T-cell (primary cell): ENCODE results near the gene ATCAY. TPM values are rescaled to one million over a fixed set of nuclear protein-coding genes. Genes with fewer than 3 reads are reported as not detected.
"Not testable (repeated sequence)": the region's sequence is repeated elsewhere in the genome, so short reads cannot be mapped to it uniquely, and the experiment has no call there.

ENCODE experiments used
- ATAC-seq, 4 experiments: fragments of 200-7000 bp in 3 of 4; fragments of 150-1000 bp in 1 of 4; cut with Tn5 transposase; replicated peaks in 1 of 4; 1 replicate in 3 of 4; 2 replicates in 1 of 4; pipeline ENCODE4 v1.10.0; 2021; ENCODE audit warnings: moderate library complexity in 3 of 4, mild to moderate bottlenecking in 2 of 4, moderate number of reproducible peaks in 1 of 4
- CTCF ChIA-PET, 2 donors: fragments of 300-600 bp; sonication (Branson Sonifier 250); formaldehyde crosslinking; loops; one replicate each; lab custom pipeline; 2022; ENCODE audit warnings: antibody characterized with exemption in 2 of 2; lab: Charles Lee
- POLR2A ChIA-PET, 2 donors: fragments of 300-600 bp; sonication (Branson Sonifier 250); formaldehyde crosslinking; loops; one replicate each; lab custom pipeline; 2022; ENCODE audit warnings: antibody characterized with exemption in 2 of 2; lab: Charles Lee
- DNase-seq, 35 experiments: peaks; one replicate each; pipeline versions ENCODE4 v3.0.0 to v3.0.0-alpha.2; 2013 to 2023
- H3K27ac ChIP-seq: one replicate; pipeline ENCODE4 v1.5.1; 2013; ENCODE audit warnings: low read length
- H3K27me3 ChIP-seq, 2 experiments: replicated peaks in 1 of 2; 1 replicate in 1 of 2; 2 replicates in 1 of 2; pipeline versions ENCODE4 v1.6.1 to v1.7.0; 2013; ENCODE audit warnings: low read length in 1 of 2, mixed read lengths in 1 of 2; ENCODE audit not compliant: control insufficient read depth in 2 of 2, insufficient read depth in 2 of 2; ENCODE audit errors: extremely low read depth in 1 of 2
- H3K36me3 ChIP-seq, 2 donors: 1 replicate in 1 of 2; 2 replicates in 1 of 2; pipeline versions ENCODE4 v1.6.1 to v1.7.0; 2013; ENCODE audit warnings: low read length in 1 of 2; ENCODE audit not compliant: control insufficient read depth in 2 of 2, insufficient read depth in 1 of 2; ENCODE audit errors: extremely low read depth in 1 of 2
- H3K4me1 ChIP-seq, 2 experiments: 1 replicate in 1 of 2; 2 replicates in 1 of 2; pipeline versions ENCODE4 v1.6.1 to v1.7.0; 2013; ENCODE audit warnings: low read length in 2 of 2, mixed read lengths in 1 of 2; ENCODE audit not compliant: insufficient read depth in 2 of 2, control insufficient read depth in 1 of 2; ENCODE audit errors: extremely low read depth in 1 of 2
- H3K4me3 ChIP-seq, 2 donors: 1 replicate in 1 of 2; 2 replicates in 1 of 2; pipeline versions ENCODE4 v1.5.1 to v1.7.0; 2013; ENCODE audit warnings: mild to moderate bottlenecking in 2 of 2, low read length in 1 of 2, moderate library complexity in 1 of 2; ENCODE audit not compliant: control insufficient read depth in 1 of 2; ENCODE audit errors: extremely low read depth in 1 of 2
- H3K9me3 ChIP-seq: 2 replicates; pipeline ENCODE4 v1.7.0; 2013
- H3K27ac Mint-ChIP-seq, 2 donors: one replicate each; pipeline ENCODE4 v1.8.0; 2020 to 2021; ENCODE audit warnings: mild to moderate bottlenecking in 2 of 2, mixed read lengths in 2 of 2
- H3K27me3 Mint-ChIP-seq, 2 donors: one replicate each; pipeline ENCODE4 v1.8.0; 2021 to 2022; ENCODE audit warnings: mixed read lengths in 2 of 2
- H3K36me3 Mint-ChIP-seq: one replicate; pipeline ENCODE4 v1.8.0; 2021; ENCODE audit warnings: mixed read lengths
- H3K4me1 Mint-ChIP-seq, 3 donors: one replicate each; pipeline ENCODE4 v1.8.0; 2020 to 2022; ENCODE audit warnings: mixed read lengths in 3 of 3, mild to moderate bottlenecking in 1 of 3
- H3K4me3 Mint-ChIP-seq, 3 donors: one replicate each; pipeline ENCODE4 v1.8.0; 2020 to 2022; ENCODE audit warnings: mild to moderate bottlenecking in 3 of 3, mixed read lengths in 3 of 3, moderate library complexity in 3 of 3
- H3K9me3 Mint-ChIP-seq, 3 donors: one replicate each; pipeline ENCODE4 v1.8.0; 2020 to 2022; ENCODE audit warnings: mixed read lengths in 3 of 3
- WGBS: methylation state at CpG from one replicate; pipeline ENCODE4 v1.1.5; 2013; ENCODE audit warnings: missing lambda C conversion rate; ENCODE audit not compliant: insufficient coverage; 5-methylcytosine and 5-hydroxymethylcytosine counted together
- total RNA-seq, 35 experiments: library from RNA in 6 of 35; stranded (reverse) in 6 of 35; fragments of 120-200 nt in 1 of 35; gene quantifications; one replicate each; pipeline versions ENCODE4 v1.2.1 to v1.2.4 and lab custom pipeline; 2013 to 2026

The ATCAY gene
- total RNA-seq, 5 donors from 2014 or later (not counting 1 experiment from before 2014, with no cell fraction given): 0.03 TPM; not detected in 4

GRCh38 chr19:3893509-3894179 is 13.2 kb downstream of the ATCAY start:
- Histone ChIP-seq H3K27me3 (peaks cover 0 to 7% of the 10 kb centered on the region in 2 experiments), H3K4me3 (no peak overlapping the region), H3K36me3 (no peaks in the 10 kb centered on the region), H3K4me1 (peaks cover 0 to 13% of the 10 kb centered on the region in 2 experiments), H3K27ac (no peak overlapping the region), H3K9me3 (peaks cover 2% of the 10 kb centered on the region)
- Mint-ChIP-seq H3K36me3 (no peaks in the 10 kb centered on the region), H3K9me3 (no peaks in the 10 kb centered on the region), H3K27me3 (peaks cover 2 to 3% of the 10 kb centered on the region in 2 donors), H3K4me3 (no peak overlapping the region), H3K4me1 (peaks cover 4% of the 10 kb centered on the region in 3 donors), H3K27ac (no peak overlapping the region)
- CTCF ChIA-PET: no interaction called here
- DNase-seq: no peak
- WGBS: 78% methylated on average over 11 of the region's 12 CpGs
- POLR2A ChIA-PET: no interaction called here
- no peak for ATAC-seq

GRCh38 chr19:3894959-3895358 is 14.5 kb downstream of the ATCAY start:
- POLR2A ChIA-PET: interaction anchor here in 1 of 2 donors (0.6 kb wide), 1 partner anchor 13 kb away, joined by 6 read pairs; no protein-coding TSS in a partner anchor
- H3K9me3 ChIP-seq, H3K4me3 Mint-ChIP-seq, H3K27ac Mint-ChIP-seq, CTCF ChIA-PET, H3K36me3 Mint-ChIP-seq, H3K27me3 Mint-ChIP-seq, ATAC-seq, H3K4me3 ChIP-seq, H3K4me1 Mint-ChIP-seq, H3K36me3 ChIP-seq, H3K27ac ChIP-seq, DNase-seq, H3K9me3 Mint-ChIP-seq, H3K27me3 ChIP-seq: not testable (repeated sequence)
- 80% methylated on average over 1 of the region's 5 CpGs for WGBS
- peaks cover 0 to 13% of the 10 kb centered on the region in 2 experiments for H3K4me1 ChIP-seq

- H3K27ac ChIP-seq: no peak overlapping the region
- H3K4me3 ChIP-seq: no peak overlapping the region
- no peak overlapping the region for H3K27ac Mint-ChIP-seq
- H3K36me3 ChIP-seq: no peaks in the 10 kb centered on the region
- ChIA-PET POLR2A (no interaction called here), CTCF (no interaction called here)
- no peaks in the 10 kb centered on the region for H3K9me3 Mint-ChIP-seq
- H3K27me3 ChIP-seq: peaks cover 0 to 15% of the 10 kb centered on the region in 2 experiments
- peaks cover 4% of the 10 kb centered on the region in 3 donors for H3K4me1 Mint-ChIP-seq
- no peak overlapping the region for H3K4me3 Mint-ChIP-seq
- H3K9me3 ChIP-seq: peaks cover 2% of the 10 kb centered on the region
- 90% methylated on average over 2 of the region's 5 CpGs for WGBS
- ATAC-seq (no peak), DNase-seq (no peak)
- no peaks in the 10 kb centered on the region for H3K36me3 Mint-ChIP-seq
- H3K27me3 Mint-ChIP-seq: peaks cover 5 to 8% of the 10 kb centered on the region in 2 donors
- peaks cover 0 to 13% of the 10 kb centered on the region in 2 experiments for H3K4me1 ChIP-seq
Observed at GRCh38 chr19:3895788-3896187, 15.3 kb downstream of the ATCAY start.

- peaks cover 4% of the 10 kb centered on the region in 3 donors for H3K4me1 Mint-ChIP-seq
- peaks cover 8 to 13% of the 10 kb centered on the region in 2 donors for H3K27me3 Mint-ChIP-seq
- H3K4me1 ChIP-seq: peaks cover 0 to 13% of the 10 kb centered on the region in 2 experiments
- CTCF ChIA-PET: no interaction called here
- ATAC-seq: peak in 2 of 4 experiments; percentile 43 to 56
- H3K9me3 Mint-ChIP-seq: no peaks in the 10 kb centered on the region
- H3K27ac ChIP-seq: no peak overlapping the region
- H3K27me3 ChIP-seq: peaks cover 0 to 23% of the 10 kb centered on the region in 2 experiments
- WGBS: 0% methylated on average over 1 of the region's 4 CpGs
- no peaks in the 10 kb centered on the region for H3K36me3 Mint-ChIP-seq
- H3K4me3 ChIP-seq: no peak overlapping the region
- POLR2A ChIA-PET: no interaction called here
- peak overlapping the region in 1 of 2 donors; percentile 48 for H3K27ac Mint-ChIP-seq
- DNase-seq: peak in 7 of 35 experiments; percentile 4 to 29 (median 8)
- H3K4me3 Mint-ChIP-seq: no peak overlapping the region
- peaks cover 2% of the 10 kb centered on the region for H3K9me3 ChIP-seq
- no peaks in the 10 kb centered on the region for H3K36me3 ChIP-seq
Observed at GRCh38 chr19:3897936-3898335, 17.5 kb downstream of the ATCAY start.

GRCh38 chr19:3898426-3898825 is 17.9 kb downstream of the ATCAY start:
- no peak overlapping the region for H3K27ac ChIP-seq
- H3K4me3 Mint-ChIP-seq: no peak overlapping the region
- peaks cover 0 to 13% of the 10 kb centered on the region in 2 experiments for H3K4me1 ChIP-seq
- H3K4me1 Mint-ChIP-seq: peaks cover 4% of the 10 kb centered on the region in 3 donors
- peaks cover 8 to 13% of the 10 kb centered on the region in 2 donors for H3K27me3 Mint-ChIP-seq
- H3K36me3 Mint-ChIP-seq: no peaks in the 10 kb centered on the region
- H3K27me3 ChIP-seq: peaks cover 0 to 26% of the 10 kb centered on the region in 2 experiments
- no peaks in the 10 kb centered on the region for H3K9me3 Mint-ChIP-seq
- H3K27ac Mint-ChIP-seq: no peak overlapping the region
- ATAC-seq (no peak), DNase-seq (no peak)
- 86% methylated on average over 2 of the region's 3 CpGs for WGBS
- POLR2A ChIA-PET: no interaction called here
- CTCF ChIA-PET: no interaction called here
- H3K36me3 ChIP-seq: no peaks in the 10 kb centered on the region
- peak overlapping the region in 1 of 2 donors; percentile 23 for H3K4me3 ChIP-seq
- H3K9me3 ChIP-seq: peaks cover 2% of the 10 kb centered on the region

- Histone ChIP-seq H3K4me1 (peaks cover 0 to 13% of the 10 kb centered on the region in 2 experiments), H3K4me3 (no peak overlapping the region), H3K27me3 (peaks cover 0 to 25% of the 10 kb centered on the region in 2 experiments), H3K36me3 (no peaks in the 10 kb centered on the region), H3K27ac (no peak overlapping the region), H3K9me3 (peaks cover 2% of the 10 kb centered on the region)
- ATAC-seq: no peak
- 89% methylated on average over 15 of the region's 18 CpGs for WGBS
- DNase-seq: no peak
- no peak overlapping the region for H3K27ac Mint-ChIP-seq
- H3K36me3 Mint-ChIP-seq: no peaks in the 10 kb centered on the region
- no peaks in the 10 kb centered on the region for H3K9me3 Mint-ChIP-seq
- peaks cover 8 to 16% of the 10 kb centered on the region in 2 donors for H3K27me3 Mint-ChIP-seq
- peaks cover 4% of the 10 kb centered on the region in 3 donors for H3K4me1 Mint-ChIP-seq
- CTCF ChIA-PET: no interaction called here
- no peak overlapping the region for H3K4me3 Mint-ChIP-seq
- POLR2A ChIA-PET: no interaction called here
Observed at GRCh38 chr19:3899531-3900294, 19.2 kb downstream of the ATCAY start.
